SK-N-SH (cell line): Measurements from ENCODE around the gene PROCR. TPM values are rescaled to one million over a fixed set of nuclear protein-coding genes. Genes with fewer than 3 reads are reported as not detected.

ENCODE experiments used
- CTCF ChIA-PET: fragments of 300-600, 350-600 bp; formaldehyde crosslinking; extraction: SDS; loops from one replicate; lab custom pipeline; 2021; lab: Yijun Ruan, JAX
- POLR2A ChIA-PET: fragments of 350-600 bp; sonication (Branson Sonifier 250); formaldehyde crosslinking; extraction: SDS; loops from one replicate; lab custom pipeline; 2020; ENCODE audit warnings: antibody characterized with exemption, inconsistent platforms; lab: Yijun Ruan, JAX
- DNase-seq: peaks from one replicate; pipeline ENCODE4 v3.0.0; 2012
- H2AFZ ChIP-seq: fragments of 200-600 bp; sonication (generic); 2 replicates; pipeline ENCODE4 v1.8.1; 2016; ENCODE audit warnings: antibody characterized with exemption, mild to moderate bottlenecking, low read depth
- H3F3A ChIP-seq: fragments of 200-600 bp; sonication (generic); replicated peaks from 2 replicates; pipeline ENCODE3; 2016; ENCODE audit warnings: antibody characterized with exemption, mild to moderate bottlenecking; ENCODE audit not compliant: insufficient read depth
- H3K27ac ChIP-seq, 2 experiments: fragments of 200-500 bp in 1 of 2; fragments of 200-600 bp in 1 of 2; sonication (Bioruptor generic) in 1 of 2; sonication (generic), shearing (Covaris generic) in 1 of 2; 2 replicates each; pipeline versions ENCODE4 v1.5.1 to v1.6.1; 2014 to 2016; ENCODE audit warnings: low read depth in 2 of 2, inconsistent platforms in 1 of 2, low read length in 1 of 2, mild to moderate bottlenecking in 1 of 2, mixed read lengths in 1 of 2
- H3K27me3 ChIP-seq: fragments of 200-600 bp; sonication (generic), shearing (Covaris generic); 2 replicates; pipeline ENCODE4 v1.6.1; 2016; ENCODE audit warnings: mixed run types; ENCODE audit not compliant: insufficient read depth
- H3K36me3 ChIP-seq, 2 experiments: fragments of 200-500 bp in 1 of 2; fragments of 200-600 bp in 1 of 2; sonication (Bioruptor generic) in 1 of 2; sonication (generic) in 1 of 2; replicated peaks in 1 of 2; 2 replicates each; pipeline versions ENCODE3 to v1.5.1; 2014 to 2016; ENCODE audit warnings: low read length in 1 of 2, mild to moderate bottlenecking in 1 of 2; ENCODE audit not compliant: insufficient read depth in 2 of 2, control insufficient read depth in 1 of 2
- H3K4me1 ChIP-seq, 2 experiments: fragments of 200-500 bp in 1 of 2; fragments of 200-600 bp in 1 of 2; sonication (Bioruptor generic) in 1 of 2; sonication (generic), shearing (Covaris generic) in 1 of 2; 2 replicates each; pipeline versions ENCODE4 v1.5.1 to v1.6.1; 2014 to 2016; ENCODE audit warnings: low read depth in 1 of 2, low read length in 1 of 2, mixed run types in 1 of 2; ENCODE audit not compliant: insufficient read depth in 2 of 2, control insufficient read depth in 1 of 2
- H3K4me2 ChIP-seq: fragments of 200-600 bp; sonication (generic), shearing (Covaris generic); 2 replicates; pipeline ENCODE4 v1.6.1; 2017; ENCODE audit warnings: mixed run types
- H3K4me3 ChIP-seq, 2 experiments: fragments of 200-500 bp in 1 of 2; fragments of 200-600 bp in 1 of 2; sonication (Bioruptor generic) in 1 of 2; sonication (generic), shearing (Covaris generic) in 1 of 2; 2 replicates each; pipeline versions ENCODE4 v1.5.1 to v1.8.1; 2014 to 2016; ENCODE audit warnings: low read depth in 2 of 2, inconsistent platforms in 1 of 2, low read length in 1 of 2, mild to moderate bottlenecking in 1 of 2, mixed read lengths in 1 of 2, moderate library complexity in 1 of 2
- H3K79me2 ChIP-seq: fragments of 200-600 bp; sonication (generic); 2 replicates; pipeline ENCODE4 v1.8.1; 2017; ENCODE audit warnings: mild to moderate bottlenecking; ENCODE audit not compliant: insufficient read depth
- H3K9ac ChIP-seq: fragments of 200-600 bp; sonication (generic); 2 replicates; pipeline ENCODE4 v1.6.1; 2017; ENCODE audit warnings: mixed run types
- H3K9me2 ChIP-seq: fragments of 200-600 bp; sonication (generic); 2 replicates; pipeline ENCODE4 v1.6.1; 2017; ENCODE audit warnings: mixed run types
- H3K9me3 ChIP-seq: fragments of 200-600 bp; sonication (generic); 2 replicates; pipeline ENCODE4 v1.6.1; 2017; ENCODE audit warnings: mixed run types, mild to moderate bottlenecking, moderate library complexity
- H4K20me1 ChIP-seq: fragments of 200-600 bp; sonication (generic); 2 replicates; pipeline ENCODE4 v1.6.1; 2017; ENCODE audit warnings: mild to moderate bottlenecking, mixed run types; ENCODE audit not compliant: insufficient read depth
- EZH2phosphoT487 ChIP-seq: fragments of 200-600 bp; sonication (generic); IDR thresholded peaks from 2 replicates; pipeline ENCODE4 v1.6.1; 2017; ENCODE audit warnings: low read depth, mixed run types, mild to moderate bottlenecking, antibody characterized with exemption, moderate library complexity, borderline replicate concordance
- FOSL2 ChIP-seq: IDR thresholded peaks from 2 replicates; pipeline ENCODE4 v1.4.0; 2012; ENCODE audit warnings: low read depth, mild to moderate bottlenecking, moderate library complexity, borderline replicate concordance
- FOXJ3 ChIP-seq: sonication (generic); formaldehyde crosslinking; IDR thresholded peaks from 2 replicates; pipeline ENCODE4 v1.5.1; 2020; ENCODE audit warnings: mild to moderate bottlenecking, missing genetic modification reagents
- GABPA ChIP-seq: IDR thresholded peaks from 2 replicates; pipeline ENCODE4 v1.4.0; 2012; ENCODE audit warnings: low read depth, mild to moderate bottlenecking
- GATA2 ChIP-seq: sonication (generic); formaldehyde crosslinking; IDR thresholded peaks from 2 replicates; pipeline ENCODE4 v1.5.0; 2020; ENCODE audit warnings: mild to moderate bottlenecking, missing genetic modification reagents
- MXI1 ChIP-seq: IDR thresholded peaks from 2 replicates; pipeline ENCODE4 v1.6.1; 2012; ENCODE audit warnings: mild to moderate bottlenecking, low read depth, low read length, improper control_type of control experiment
- NFIC ChIP-seq: IDR thresholded peaks from 2 replicates; pipeline ENCODE4 v1.4.0; 2012; ENCODE audit warnings: borderline replicate concordance
- NRF1 ChIP-seq: IDR thresholded peaks from 2 replicates; pipeline ENCODE4 v1.6.1; 2012; ENCODE audit warnings: low read depth, mild to moderate bottlenecking, low read length
- RCOR1 ChIP-seq: fragments of 150-350 bp; IDR thresholded peaks from 2 replicates; pipeline ENCODE4 v1.6.1; 2017; ENCODE audit warnings: antibody characterized with exemption, low read length
- RFX5 ChIP-seq: IDR thresholded peaks from 2 replicates; pipeline ENCODE4 v1.6.1; 2012; ENCODE audit warnings: mild to moderate bottlenecking, improper control_type of control experiment, low read length
- SIN3A ChIP-seq: IDR thresholded peaks from 2 replicates; pipeline ENCODE4 v1.6.1; 2012; ENCODE audit warnings: low read depth, mild to moderate bottlenecking, low read length, moderate library complexity, borderline replicate concordance
- TAF1 ChIP-seq: IDR thresholded peaks from 2 replicates; pipeline ENCODE4 v1.6.1; 2012; ENCODE audit warnings: low read depth, mild to moderate bottlenecking, low read length, moderate library complexity, borderline replicate concordance
- TCF12 ChIP-seq: IDR thresholded peaks from 2 replicates; pipeline ENCODE4 v1.4.0; 2012
- YY1 ChIP-seq: IDR thresholded peaks from 2 replicates; pipeline ENCODE4 v1.4.0; 2012; ENCODE audit warnings: low read depth, mild to moderate bottlenecking
- WGBS: methylation state at CpG from one replicate; pipeline ENCODE4 v1.1.6; 2017; ENCODE audit warnings: low lambda C conversion rate; 5-methylcytosine and 5-hydroxymethylcytosine counted together
- polyA plus RNA-seq, 3 experiments: library from polyadenylated mRNA; depleted of rRNA; stranded (reverse); fragments of >200 nt; gene quantifications; 2 replicates each; pipeline ENCODE4 v1.2.3, GENCODE V29; 2012
- TF ChIP-seq, protein P1 (sequence below): fragments of 150-350 bp; IDR thresholded peaks from 2 replicates; pipeline ENCODE4 v1.6.1; 2017; ENCODE audit warnings: antibody characterized with exemption, low read length, low read depth, borderline replicate concordance
- TF ChIP-seq, protein P2 (sequence below): fragments of 150-350 bp; IDR thresholded peaks from 2 replicates; pipeline ENCODE4 v1.6.1; 2016; ENCODE audit warnings: mild to moderate bottlenecking, low read depth, low read length
- TF ChIP-seq, protein P3 (sequence below): IDR thresholded peaks from 2 replicates; pipeline ENCODE4; 2012

Gene PROCR
- polyA plus RNA-seq, 1 of the 3 experiments (the other 2 are of a cell fraction): 23.5 TPM

DNA sequence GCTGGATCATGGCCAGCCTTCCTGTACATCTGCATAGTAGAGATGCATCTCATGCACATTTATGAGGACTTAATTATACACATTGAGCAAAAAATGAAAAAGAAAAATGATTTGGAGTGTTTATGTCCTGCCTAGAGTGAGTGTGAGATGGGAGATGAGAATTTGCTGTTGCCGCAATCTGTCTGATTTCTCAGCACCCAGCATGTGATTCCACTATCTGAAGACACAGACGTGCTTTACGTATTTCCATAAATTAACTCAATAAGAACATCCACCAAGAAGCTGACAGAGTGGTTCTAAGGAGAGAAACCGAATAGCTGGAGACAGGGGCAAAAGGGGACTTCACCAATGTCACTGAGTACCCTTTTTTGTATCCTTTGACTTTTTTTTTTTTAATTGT lies 39.9 kb upstream of the PROCR start:
- Histone ChIP-seq H3K9me2 (no peaks in the 10 kb centered on the region), H2AFZ (no peak overlapping the region), H3K4me1 (0 out of 4 replicates have a peak, but pooled peaks cover 0 to 4% of the 10 kb centered on the region in 2 experiments), H3K79me2 (no peaks in the 10 kb centered on the region), H3K4me3 (no peak overlapping the region), H3K4me2 (no peak overlapping the region), H3K9me3 (no peaks in the 10 kb centered on the region), H3K36me3 (peaks cover 24 to 27% of the 10 kb centered on the region in 2 experiments), H3F3A (peaks cover 8% of the 10 kb centered on the region), H3K27me3 (no peaks in the 10 kb centered on the region), H3K9ac (no peak overlapping the region), H3K27ac (no peak overlapping the region), H4K20me1 (no peaks in the 10 kb centered on the region)
- no peak for DNase-seq
- CTCF ChIA-PET: interaction anchor here (0.6 to 2.2 kb wide), 4 partner anchors 13 to 1274 kb away, joined by 3 to 6 read pairs (median 4); no protein-coding TSS in a partner anchor
- POLR2A ChIA-PET: no interaction called here
- TF ChIP-seq RCOR1 (no peak), GABPA (no peak), NFIC (no peak)
- 89% methylated on average over 4 of the region's 4 CpGs for WGBS

DNA sequence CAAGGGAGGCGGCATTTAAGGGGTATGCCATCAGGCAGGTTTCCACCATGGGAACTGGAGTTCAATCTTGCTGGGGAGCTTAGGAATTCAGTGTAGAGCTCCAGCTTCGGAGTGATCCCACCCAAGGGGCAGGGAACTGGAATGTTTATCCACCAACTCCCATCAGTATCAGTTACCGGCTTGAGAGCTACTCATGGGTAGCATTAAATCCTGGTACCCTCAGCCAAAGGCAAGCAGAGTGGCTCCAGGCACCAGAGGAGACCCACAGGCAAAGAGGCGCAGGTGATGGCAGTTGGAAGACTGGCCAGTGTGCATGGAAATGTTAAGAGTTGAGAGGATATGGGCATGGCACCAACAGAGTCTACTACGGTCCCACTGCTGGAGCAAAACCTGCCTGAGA lies 38.8 kb upstream of the PROCR start:
- no peak for DNase-seq
- Histone ChIP-seq H3K27ac (no peak overlapping the region), H3F3A (peaks cover 8% of the 10 kb centered on the region), H2AFZ (no peak overlapping the region), H3K9me3 (no peaks in the 10 kb centered on the region), H3K9me2 (no peaks in the 10 kb centered on the region), H3K4me2 (no peak overlapping the region), H3K79me2 (no peaks in the 10 kb centered on the region), H3K27me3 (no peaks in the 10 kb centered on the region), H3K4me1 (0 out of 4 replicates have a peak, but pooled peaks cover 0 to 4% of the 10 kb centered on the region in 2 experiments), H3K4me3 (no peak overlapping the region), H3K36me3 (peaks cover 23 to 24% of the 10 kb centered on the region in 2 experiments), H3K9ac (no peak overlapping the region), H4K20me1 (no peaks in the 10 kb centered on the region)
- ChIA-PET CTCF (interaction anchor here (0.6 to 4.1 kb wide), 5 partner anchors 12 to 1803 kb away, joined by 3 to 15 read pairs (median 3); no protein-coding TSS in a partner anchor), POLR2A (no interaction called here)
- WGBS: 89% methylated on average over 5 of the region's 5 CpGs
- TF ChIP-seq, protein P1, sequence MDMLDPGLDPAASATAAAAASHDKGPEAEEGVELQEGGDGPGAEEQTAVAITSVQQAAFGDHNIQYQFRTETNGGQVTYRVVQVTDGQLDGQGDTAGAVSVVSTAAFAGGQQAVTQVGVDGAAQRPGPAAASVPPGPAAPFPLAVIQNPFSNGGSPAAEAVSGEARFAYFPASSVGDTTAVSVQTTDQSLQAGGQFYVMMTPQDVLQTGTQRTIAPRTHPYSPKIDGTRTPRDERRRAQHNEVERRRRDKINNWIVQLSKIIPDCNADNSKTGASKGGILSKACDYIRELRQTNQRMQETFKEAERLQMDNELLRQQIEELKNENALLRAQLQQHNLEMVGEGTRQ: no peak
- no peak for TF ChIP-seq YY1
- TF ChIP-seq RCOR1: no peak
- no peak for TF ChIP-seq SIN3A
- no peak for TF ChIP-seq EZH2phosphoT487
- TF ChIP-seq, protein P2, sequence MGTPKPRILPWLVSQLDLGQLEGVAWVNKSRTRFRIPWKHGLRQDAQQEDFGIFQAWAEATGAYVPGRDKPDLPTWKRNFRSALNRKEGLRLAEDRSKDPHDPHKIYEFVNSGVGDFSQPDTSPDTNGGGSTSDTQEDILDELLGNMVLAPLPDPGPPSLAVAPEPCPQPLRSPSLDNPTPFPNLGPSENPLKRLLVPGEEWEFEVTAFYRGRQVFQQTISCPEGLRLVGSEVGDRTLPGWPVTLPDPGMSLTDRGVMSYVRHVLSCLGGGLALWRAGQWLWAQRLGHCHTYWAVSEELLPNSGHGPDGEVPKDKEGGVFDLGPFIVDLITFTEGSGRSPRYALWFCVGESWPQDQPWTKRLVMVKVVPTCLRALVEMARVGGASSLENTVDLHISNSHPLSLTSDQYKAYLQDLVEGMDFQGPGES: no peak

DNA sequence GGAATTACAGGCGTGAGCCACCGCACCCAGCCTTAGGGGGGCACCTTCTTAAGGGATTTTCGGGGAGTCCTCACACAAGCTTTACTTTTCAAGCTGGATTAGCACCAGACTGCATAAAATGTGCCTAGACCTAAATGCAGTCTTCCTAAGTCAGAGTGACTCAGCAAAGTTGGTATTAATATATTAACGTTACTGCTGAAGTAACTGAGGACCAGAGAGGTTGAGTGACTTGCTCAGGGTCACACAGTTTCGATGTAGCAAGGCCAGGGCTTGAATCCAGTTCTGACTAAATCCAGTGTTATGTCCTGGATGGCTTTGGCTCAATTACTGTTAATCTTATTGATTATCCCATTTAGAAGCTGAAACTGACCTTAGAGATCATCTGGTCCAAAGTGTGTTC lies 38.1 kb upstream of the PROCR start:
- Histone ChIP-seq H3F3A (peaks cover 8% of the 10 kb centered on the region), H3K79me2 (no peaks in the 10 kb centered on the region), H3K27me3 (no peaks in the 10 kb centered on the region), H3K4me2 (no peak overlapping the region), H3K9me3 (no peaks in the 10 kb centered on the region), H4K20me1 (no peaks in the 10 kb centered on the region), H3K9me2 (no peaks in the 10 kb centered on the region), H3K9ac (no peak overlapping the region), H3K27ac (no peak overlapping the region), H3K4me1 (0 out of 4 replicates have a peak, but pooled peaks cover 0 to 4% of the 10 kb centered on the region in 2 experiments), H3K4me3 (no peak overlapping the region), H3K36me3 (peaks cover 24 to 25% of the 10 kb centered on the region in 2 experiments), H2AFZ (no peak overlapping the region)
- DNase-seq: no peak
- ChIA-PET POLR2A (no interaction called here), CTCF (interaction anchor here (0.6 to 4.1 kb wide), 4 partner anchors 11 to 1802 kb away, joined by 3 to 15 read pairs (median 4); no protein-coding TSS in a partner anchor)
- WGBS: 89% methylated on average over 5 of the region's 5 CpGs
- TF ChIP-seq MXI1 (no peak), FOXJ3 (CRISPR knock-in tag) (no peak), EZH2phosphoT487 (no peak), NRF1 (no peak), TCF12 (no peak), TAF1 (no peak), FOSL2 (no peak), GABPA (no peak), GATA2 (CRISPR knock-in tag) (no peak), RFX5 (no peak)
- TF ChIP-seq, protein P2: no peak
- TF ChIP-seq, protein P3, sequence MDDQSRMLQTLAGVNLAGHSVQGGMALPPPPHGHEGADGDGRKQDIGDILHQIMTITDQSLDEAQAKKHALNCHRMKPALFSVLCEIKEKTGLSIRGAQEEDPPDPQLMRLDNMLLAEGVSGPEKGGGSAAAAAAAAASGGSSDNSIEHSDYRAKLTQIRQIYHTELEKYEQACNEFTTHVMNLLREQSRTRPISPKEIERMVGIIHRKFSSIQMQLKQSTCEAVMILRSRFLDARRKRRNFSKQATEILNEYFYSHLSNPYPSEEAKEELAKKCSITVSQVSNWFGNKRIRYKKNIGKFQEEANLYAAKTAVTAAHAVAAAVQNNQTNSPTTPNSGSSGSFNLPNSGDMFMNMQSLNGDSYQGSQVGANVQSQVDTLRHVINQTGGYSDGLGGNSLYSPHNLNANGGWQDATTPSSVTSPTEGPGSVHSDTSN: no peak
